ENCODE measurements around the gene GALNT18.

- TF ChIP-seq CTCF (IDR thresholded peaks at IDR 0.05; ENCODE audit: low read length) (no peak), EZH2 (optimal IDR thresholded peaks at IDR 0.05; ENCODE audit: low read depth, low read length) (no peak)
Observed at GRCh38 chr11:11640152-11640551, 18.3 kb upstream of the GALNT18 start.
